Activated CD4-positive, alpha-beta T cell treated with anti-CD3 and anti-CD28 coated beads, Interleukin-10, Interleukin-2, amounts not matched to agents 100 ng/mL and 50 ng/mL, durations not matched to agents 16 hours and 8 hours (primary cell): ENCODE measurements around the gene UCP3.

Source experiments
- DNase-seq: peaks from one replicate; pipeline ENCODE4 v3.0.0-alpha.2; 2020

The UCP3 gene

DNA sequence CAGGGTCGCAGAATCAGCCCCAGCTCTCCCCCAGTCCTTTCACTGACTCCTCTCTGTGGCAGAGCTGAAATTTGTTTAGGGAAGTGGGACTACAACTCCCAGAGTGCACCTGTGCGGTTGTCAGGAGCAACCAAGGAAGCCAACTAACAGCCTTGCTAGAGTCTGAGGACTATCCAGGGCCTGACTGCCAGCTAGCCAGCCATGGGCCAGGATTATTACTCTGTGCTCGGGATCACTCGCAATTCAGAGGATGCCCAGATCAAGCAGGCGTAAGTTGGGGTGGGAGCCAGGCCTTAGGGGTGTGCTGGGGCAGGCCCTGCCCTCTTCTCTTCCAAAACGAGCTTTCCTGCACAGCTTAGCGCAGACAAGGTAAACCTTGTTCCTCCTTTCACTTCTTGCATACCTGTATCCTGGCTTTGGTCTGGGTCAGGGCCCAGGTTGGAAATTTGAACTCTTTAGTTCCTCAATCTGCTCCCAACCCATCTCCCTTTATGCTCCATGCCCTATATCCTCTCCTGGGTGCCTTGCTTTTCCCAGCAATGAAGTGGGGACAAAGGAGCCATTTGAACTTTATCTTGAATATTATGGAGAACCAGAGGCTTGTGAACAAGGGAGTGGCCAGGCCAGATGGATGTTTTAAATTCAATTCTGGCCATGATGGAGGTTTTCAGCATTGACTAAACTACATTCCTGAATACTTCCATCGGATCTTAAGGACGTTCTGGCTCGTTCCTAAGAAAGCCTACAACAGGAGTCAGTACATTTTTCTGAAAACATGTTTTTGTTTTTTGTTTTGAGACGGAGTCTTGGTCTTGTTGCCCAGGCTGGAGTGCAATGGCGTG lies 57.8 kb downstream of the UCP3 start, which contains the start of gene DNAJB13:
Gene DNAJB13 (plus strand): TSS at position 158 of the 842 bp plus-strand sequence. CDS start 44 bp downstream, at position 202.
- DNase-seq: no peak
